Activated CD8-positive, alpha-beta memory T cell treated with anti-CD3 and anti-CD28 coated beads, Interleukin-2, amount 10 ng/mL, durations not matched to agents 7 days and 5 days (primary cell): Measurements from ENCODE around the gene ELOVL7. TPM values are rescaled to one million over a fixed set of nuclear protein-coding genes. Genes with fewer than 3 reads are reported as not detected.
"Not testable (repeated sequence)": the region's sequence is repeated elsewhere in the genome, so short reads cannot be mapped to it uniquely, and the experiment has no call there.

Source experiments
- ATAC-seq: fragments of 150-1000 bp; cut with Tn5 transposase; one replicate; pipeline ENCODE4 v1.10.0; 2021; ENCODE audit warnings: moderate library complexity
- CTCF ChIA-PET: fragments of 350-600 bp; sonication (Branson Sonifier 250); formaldehyde crosslinking; loops from one replicate; lab custom pipeline; 2021; ENCODE audit warnings: antibody characterized with exemption; lab: Charles Lee
- DNase-seq: peaks from one replicate; pipeline ENCODE4 v3.0.0-alpha.2; 2020
- H3K27ac Mint-ChIP-seq: one replicate; pipeline ENCODE4 v1.8.0; 2021; ENCODE audit warnings: mild to moderate bottlenecking, mixed read lengths
- H3K27me3 Mint-ChIP-seq: one replicate; pipeline ENCODE4 v1.8.0; 2021; ENCODE audit warnings: mixed read lengths
- H3K36me3 Mint-ChIP-seq: one replicate; pipeline ENCODE4 v1.8.0; 2021; ENCODE audit warnings: mild to moderate bottlenecking, mixed read lengths
- H3K4me1 Mint-ChIP-seq: one replicate; pipeline ENCODE4 v1.8.0; 2021; ENCODE audit warnings: mixed read lengths
- H3K4me3 Mint-ChIP-seq: one replicate; pipeline ENCODE4 v1.8.0; 2021; ENCODE audit warnings: mild to moderate bottlenecking, moderate library complexity, mixed read lengths
- H3K9me3 Mint-ChIP-seq: one replicate; pipeline ENCODE4 v1.8.0; 2022; ENCODE audit warnings: low read depth, mixed read lengths
- total RNA-seq, 2 experiments: library from RNA; stranded (reverse); gene quantifications; one replicate each; pipeline ENCODE4 v1.2.3, GENCODE V29; 2021

ELOVL7 gene
- under 1 TPM; 0.44 to 0.87 TPM for total RNA-seq

- ATAC-seq = peak; percentile 94
- H3K36me3 Mint-ChIP-seq = no peaks in the 10 kb centered on the region
- DNase-seq = peak; percentile 76
- no peak within 1 kb of the TSS for H3K27ac Mint-ChIP-seq
- no peaks in the 10 kb centered on the region for H3K9me3 Mint-ChIP-seq
- H3K4me1 Mint-ChIP-seq = peaks cover 14% of the 10 kb centered on the region
- CTCF ChIA-PET = interaction anchor here (0.7 to 1.6 kb wide), 4 partner anchors 17 to 167 kb away, joined by 3 to 6 read pairs (median 3); partner anchors contain the start of gene DEPDC1B
- peak within 1 kb of the TSS; percentile 75 for H3K4me3 Mint-ChIP-seq
- H3K27me3 Mint-ChIP-seq = peaks cover 61% of the 10 kb centered on the region
Measured at GRCh38 chr5:60843936-60844905, at the start of gene ELOVL7. TSS of gene ELOVL7 (minus strand) at chr5:60844269. CDS start at chr5:60787397, 56,872 bp downstream.

- no peak for DNase-seq
- CTCF ChIA-PET = no interaction called here
Measured at GRCh38 chr5:60893521-60893920, 49.5 kb upstream of the ELOVL7 start.

GRCh38 chr5:60891667-60892066 lies 47.6 kb upstream of the ELOVL7 start:
- DNase-seq = no peak
- CTCF ChIA-PET = interaction anchor here (0.5 kb wide), 1 partner anchor 193 kb away, joined by 3 read pairs; no protein-coding TSS in a partner anchor
- Mint-ChIP-seq H3K4me1 (no peaks in the 10 kb centered on the region), H3K36me3 (peaks cover 24% of the 10 kb centered on the region), H3K27me3 (no peaks in the 10 kb centered on the region), H3K27ac (no peak overlapping the region), H3K9me3 (no peaks in the 10 kb centered on the region), H3K4me3 (no peak overlapping the region)
- no peak for ATAC-seq

More at GRCh38 chr5:60893521-60893920, 49.5 kb upstream of the ELOVL7 start:
- Mint-ChIP-seq H3K27ac (no peak overlapping the region), H3K27me3 (no peaks in the 10 kb centered on the region), H3K9me3 (no peaks in the 10 kb centered on the region), H3K4me3 (no peak overlapping the region), H3K36me3 (peaks cover 26% of the 10 kb centered on the region), H3K4me1 (no peaks in the 10 kb centered on the region)
- no peak for ATAC-seq

- CTCF ChIA-PET = no interaction called here
- ATAC-seq (no peak), DNase-seq (no peak)
- Mint-ChIP-seq H3K36me3 (peaks cover 11% of the 10 kb centered on the region), H3K4me3 (no peak overlapping the region), H3K4me1 (no peaks in the 10 kb centered on the region), H3K9me3 (no peaks in the 10 kb centered on the region), H3K27ac (no peak overlapping the region), H3K27me3 (no peaks in the 10 kb centered on the region)
Measured at GRCh38 chr5:60888359-60889061, 44.4 kb upstream of the ELOVL7 start.

DNA sequence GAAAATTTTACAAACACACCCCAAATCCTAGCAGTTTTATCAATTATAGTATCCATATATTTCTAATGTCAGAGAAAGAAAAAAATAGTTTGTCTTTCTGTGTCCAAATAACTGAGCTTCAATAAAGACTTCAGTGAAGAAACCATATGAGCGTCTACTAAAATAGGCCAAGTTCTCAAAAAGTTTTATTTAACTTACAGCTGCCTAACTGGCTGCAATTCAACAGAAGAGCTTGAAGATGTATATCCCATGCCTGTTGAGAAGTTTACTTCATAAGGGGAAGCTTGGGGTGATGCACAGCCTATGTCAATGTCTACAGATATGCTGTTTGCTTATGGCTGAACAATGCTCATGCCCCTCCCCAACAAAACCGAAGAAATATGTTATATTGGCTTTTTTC lies 43.7 kb upstream of the ELOVL7 start:
- Mint-ChIP-seq H3K9me3 (no peaks in the 10 kb centered on the region), H3K4me3 (no peak overlapping the region), H3K27me3 (no peaks in the 10 kb centered on the region), H3K36me3 (peaks cover 9% of the 10 kb centered on the region), H3K4me1 (no peaks in the 10 kb centered on the region), H3K27ac (no peak overlapping the region)
- DNase-seq (no peak), ATAC-seq (no peak)
- CTCF ChIA-PET = no interaction called here

- CTCF ChIA-PET = no interaction called here
- Mint-ChIP-seq H3K36me3 (peaks cover 12% of the 10 kb centered on the region), H3K4me3 (no peak overlapping the region), H3K27me3 (no peaks in the 10 kb centered on the region), H3K4me1 (no peaks in the 10 kb centered on the region), H3K9me3 (no peaks in the 10 kb centered on the region), H3K27ac (no peak overlapping the region)
- ATAC-seq = no peak
- DNase-seq = no peak
Measured at GRCh38 chr5:60887096-60887495, 43.0 kb upstream of the ELOVL7 start.

DNA sequence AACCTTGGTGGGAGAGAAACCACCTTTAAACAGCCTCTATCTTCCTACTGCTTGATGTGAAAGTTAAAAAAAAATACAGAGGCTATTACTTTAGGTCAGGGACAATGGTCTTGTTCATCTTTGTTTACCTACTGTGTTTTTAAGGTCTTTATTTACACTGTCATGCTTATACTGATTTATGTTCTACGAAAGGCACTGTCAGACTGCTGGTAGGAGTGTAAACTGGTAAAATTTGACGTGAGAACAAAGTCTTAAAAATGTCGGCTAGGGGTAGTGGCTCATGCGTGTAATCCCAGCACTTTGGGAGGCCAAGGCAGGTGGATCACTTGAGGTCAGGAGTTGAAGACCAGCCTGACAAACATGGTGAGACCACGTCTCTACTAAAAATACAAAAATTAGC lies 42.1 kb upstream of the ELOVL7 start:
- ATAC-seq (no peak), DNase-seq (no peak)
- Mint-ChIP-seq H3K27me3 (no peaks in the 10 kb centered on the region), H3K27ac (no peak overlapping the region), H3K9me3 (no peaks in the 10 kb centered on the region), H3K4me3 (no peak overlapping the region), H3K4me1 (no peaks in the 10 kb centered on the region), H3K36me3 (peaks cover 17% of the 10 kb centered on the region)
- CTCF ChIA-PET = no interaction called here

DNA sequence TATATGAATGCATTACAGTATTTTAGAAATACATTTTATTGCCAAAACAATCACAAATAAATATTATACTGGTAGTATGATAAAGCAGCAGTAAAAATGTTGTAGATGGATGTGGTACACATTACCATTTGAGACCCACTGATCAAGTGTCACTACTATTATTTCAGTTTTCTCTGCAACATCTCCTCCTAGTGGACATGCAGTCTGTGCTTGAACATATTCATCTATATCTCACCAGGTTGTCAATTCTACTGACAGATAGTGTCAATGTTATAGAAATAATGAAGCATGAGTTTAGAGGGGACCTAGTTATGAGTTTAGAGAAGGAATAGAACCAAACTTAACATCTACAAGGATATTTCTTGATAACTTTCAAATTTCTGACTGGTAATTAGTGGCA lies 39.2 kb upstream of the ELOVL7 start:
- no peak for DNase-seq
- no peak for ATAC-seq
- Mint-ChIP-seq H3K4me1 (no peaks in the 10 kb centered on the region), H3K4me3 (no peak overlapping the region), H3K27me3 (no peaks in the 10 kb centered on the region), H3K36me3 (peaks cover 13% of the 10 kb centered on the region), H3K27ac (no peak overlapping the region), H3K9me3 (no peaks in the 10 kb centered on the region)
- CTCF ChIA-PET = no interaction called here

DNA sequence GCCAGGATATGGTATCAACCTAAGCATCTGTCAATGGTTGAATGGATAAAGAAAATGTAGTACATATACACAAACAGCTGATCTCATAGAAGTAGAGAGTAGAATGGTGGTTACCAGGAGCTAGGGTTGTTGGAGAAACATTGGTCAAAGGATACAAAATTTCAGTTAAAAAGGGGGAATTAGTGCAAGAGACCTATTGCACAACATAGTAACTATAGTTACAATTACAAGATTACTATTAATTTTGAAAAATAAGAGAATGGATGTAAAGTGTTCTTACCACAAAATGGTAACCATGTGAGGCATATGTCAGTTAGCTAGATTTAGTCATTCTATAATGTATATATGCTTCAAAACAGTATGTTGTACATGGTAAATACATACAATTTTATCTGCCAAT lies 28.8 kb upstream of the ELOVL7 start:
- peaks cover 8% of the 10 kb centered on the region for H3K9me3 Mint-ChIP-seq
- no peak overlapping the region for H3K4me3 Mint-ChIP-seq
- H3K27me3 Mint-ChIP-seq = no peaks in the 10 kb centered on the region
- CTCF ChIA-PET = no interaction called here
- no peaks in the 10 kb centered on the region for H3K4me1 Mint-ChIP-seq
- H3K36me3 Mint-ChIP-seq = peaks cover 10% of the 10 kb centered on the region
- H3K27ac Mint-ChIP-seq = no peak overlapping the region
- DNase-seq (no peak), ATAC-seq (no peak)

- Mint-ChIP-seq H3K27me3 (no peaks in the 10 kb centered on the region), H3K27ac (no peak overlapping the region)
- CTCF ChIA-PET = no interaction called here
Measured at GRCh38 chr5:60870857-60871256, 26.8 kb upstream of the ELOVL7 start.

DNA sequence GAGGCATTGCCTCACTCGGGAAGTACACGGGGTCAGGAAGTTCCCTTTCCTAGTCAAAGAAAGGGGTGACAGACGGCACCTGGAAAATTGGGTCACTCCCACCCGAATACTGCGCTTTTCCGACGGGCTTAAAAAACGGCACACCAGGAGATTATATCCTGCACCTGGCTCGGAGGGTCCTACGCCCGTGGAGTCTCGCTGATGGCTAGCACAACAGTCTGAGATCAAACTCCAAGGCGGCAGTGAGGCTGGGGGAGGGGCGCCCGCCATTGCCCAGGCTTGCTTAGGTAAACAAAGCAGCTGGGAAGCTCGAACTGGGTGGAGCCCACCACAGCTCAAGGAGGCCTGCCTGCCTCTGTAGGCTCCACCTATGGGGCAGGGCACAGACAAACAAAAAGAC lies 16.5 kb upstream of the ELOVL7 start:
- CTCF ChIA-PET, H3K36me3 Mint-ChIP-seq, ATAC-seq, DNase-seq, H3K27me3 Mint-ChIP-seq, H3K4me1 Mint-ChIP-seq, H3K27ac Mint-ChIP-seq, H3K9me3 Mint-ChIP-seq, H3K4me3 Mint-ChIP-seq: not testable (repeated sequence)

More at GRCh38 chr5:60870857-60871256, 26.8 kb upstream of the ELOVL7 start:
- no peak overlapping the region for H3K4me3 Mint-ChIP-seq
- no peak for DNase-seq
- peaks cover 8% of the 10 kb centered on the region for H3K9me3 Mint-ChIP-seq
- H3K36me3 Mint-ChIP-seq = peaks cover 10% of the 10 kb centered on the region
- no peaks in the 10 kb centered on the region for H3K4me1 Mint-ChIP-seq
- ATAC-seq = no peak

DNA sequence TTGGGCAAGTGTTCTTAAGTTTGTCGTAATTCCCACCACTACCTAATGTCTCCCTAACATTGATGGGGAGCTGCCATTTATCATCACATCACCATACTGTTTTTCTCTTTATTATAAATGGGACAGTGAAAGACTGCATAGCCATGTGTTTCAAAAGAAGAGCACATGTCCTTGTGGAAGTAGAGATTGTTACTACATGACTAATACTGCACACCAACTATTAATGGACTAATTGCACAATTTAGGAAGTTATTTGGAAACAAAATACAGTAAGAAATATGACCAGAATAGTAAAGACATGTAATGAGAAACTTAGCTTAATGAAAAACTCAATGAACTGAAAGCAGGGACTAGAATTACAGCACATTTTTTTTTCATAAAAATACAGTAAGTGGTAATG lies 12.0 kb upstream of the ELOVL7 start:
- no peak for DNase-seq
- H3K4me3 Mint-ChIP-seq = no peak overlapping the region
- no peak overlapping the region for H3K27ac Mint-ChIP-seq
- no peak for ATAC-seq
- H3K9me3 Mint-ChIP-seq = peaks cover 4% of the 10 kb centered on the region
- CTCF ChIA-PET = interaction anchor here (0.7 kb wide), 1 partner anchor 11 kb away, joined by 4 read pairs; no protein-coding TSS in a partner anchor
- no peaks in the 10 kb centered on the region for H3K27me3 Mint-ChIP-seq
- H3K36me3 Mint-ChIP-seq = peaks cover 4% of the 10 kb centered on the region
- H3K4me1 Mint-ChIP-seq = no peaks in the 10 kb centered on the region

- H3K9me3 Mint-ChIP-seq = no peaks in the 10 kb centered on the region
- peaks cover 2% of the 10 kb centered on the region for H3K27me3 Mint-ChIP-seq
- CTCF ChIA-PET = no interaction called here
- H3K4me3 Mint-ChIP-seq = no peak overlapping the region
- no peaks in the 10 kb centered on the region for H3K4me1 Mint-ChIP-seq
- peaks cover 3% of the 10 kb centered on the region for H3K36me3 Mint-ChIP-seq
- DNase-seq = no peak
- no peak for ATAC-seq
- H3K27ac Mint-ChIP-seq = no peak overlapping the region
Measured at GRCh38 chr5:60852940-60853339, 8.9 kb upstream of the ELOVL7 start.
